Body of pancreas (tissue), 4 donors: Measurements from ENCODE around the gene CFAP54. TPM values are rescaled to one million over a fixed set of nuclear protein-coding genes. Genes with fewer than 3 reads are reported as not detected.

Experiments
- ATAC-seq: fragments of 150-250 bp; one replicate; pipeline ENCODE4 v1.9.1; 2016
- DNase-seq, 4 donors: peaks; one replicate each; pipeline ENCODE4 v3.0.0-alpha.2; 2019
- H3K27ac ChIP-seq, 4 donors: fragments of 200-600 bp; sonication (generic); 1 replicate in 3 of 4; 2 replicates in 1 of 4; pipeline versions ENCODE4 v1.5.1 to v1.6.1; 2016 to 2019; ENCODE audit warnings: mild to moderate bottlenecking in 1 of 4, mixed read lengths in 1 of 4, moderate library complexity in 1 of 4
- H3K27me3 ChIP-seq, 2 donors: fragments of 200-600 bp; sonication (generic); one replicate each; pipeline ENCODE4 v1.6.0; 2016; ENCODE audit warnings: mild to moderate bottlenecking in 1 of 2
- H3K36me3 ChIP-seq, 2 donors: fragments of 200-600 bp; sonication (generic); replicated peaks in 1 of 2; 2 replicates each; pipeline ENCODE4 v1.5.1; 2016; ENCODE audit warnings: low read depth in 2 of 2; ENCODE audit not compliant: insufficient read depth in 1 of 2
- H3K4me1 ChIP-seq: fragments of 200-600 bp; sonication (generic); one replicate; pipeline ENCODE4 v1.6.0; 2016
- H3K4me3 ChIP-seq, 2 donors: fragments of 200-600 bp; sonication (generic); 1 replicate in 1 of 2; 2 replicates in 1 of 2; pipeline ENCODE4 v1.5.1; 2016 to 2019
- H3K9me3 ChIP-seq, 3 donors: fragments of 200-600 bp; sonication (generic); 1 replicate in 2 of 3; 2 replicates in 1 of 3; pipeline ENCODE4 v1.5.1; 2016
- POLR2A ChIP-seq, 3 donors: fragments of 450-650 bp; IDR thresholded peaks; one replicate each; pipeline ENCODE4 v1.6.1; 2016; ENCODE audit warnings: antibody characterized with exemption in 3 of 3, mild to moderate bottlenecking in 2 of 3
- WGBS, 2 donors: methylation state at CpG; one replicate each; pipeline ENCODE4 v1.1.5; 2017; 5-methylcytosine and 5-hydroxymethylcytosine counted together
- intact Hi-C: fragments of 100-400 bp; cut with DNase I; formaldehyde crosslinking; loops from one replicate; pipeline ENCODE4 v1.15.1; 2023
- total RNA-seq, 2 donors: library from RNA; depleted of rRNA; stranded (reverse); fragments of >200 nt; gene quantifications; one replicate each; pipeline ENCODE4 v1.1.0, GENCODE V29; 2016
- TF ChIP-seq, protein P1 (sequence below), 7 experiments: fragments of 450-650 bp in 4 of 7; fragments of 200-600 bp in 3 of 7; sonication (generic) in 3 of 7; IDR thresholded peaks; one replicate each; pipeline ENCODE4 v1.5.1; 2016 to 2019; ENCODE audit warnings: antibody characterized with exemption in 7 of 7

CFAP54 gene
- total RNA-seq, 2 donors from 2014 or later, result 0.52 TPM; not detected in 1

GRCh38 chr12:96906498-96906848 is 417.1 kb downstream of the CFAP54 start:
- no peak for ATAC-seq
- 35 to 43% methylated on average over 9 of the region's 9 CpGs for WGBS, 2 donors
- peak overlapping the region; percentile 76 to 90 (median 84) for H3K27ac ChIP-seq

GRCh38 chr12:96906849-96907670 is 417.7 kb downstream of the CFAP54 start, which contains the start of gene NEDD1:
NEDD1 (plus strand) TSS chr12:96907257; CDS start chr12:96909760, 2,503 bp downstream.
- intact Hi-C loops, result no loop called here
- ATAC-seq (peak; percentile 93), DNase-seq (peak; percentile 82 to 87 (median 84))
- H3K9me3 ChIP-seq, result no peaks in the 10 kb centered on the region
- peaks cover 14% of the 10 kb centered on the region for H3K4me1 ChIP-seq
- no peaks in the 10 kb centered on the region for H3K27me3 ChIP-seq
- peak within 1 kb of the TSS; percentile 56 to 83 for H3K4me3 ChIP-seq
- TF ChIP-seq, protein P1, sequence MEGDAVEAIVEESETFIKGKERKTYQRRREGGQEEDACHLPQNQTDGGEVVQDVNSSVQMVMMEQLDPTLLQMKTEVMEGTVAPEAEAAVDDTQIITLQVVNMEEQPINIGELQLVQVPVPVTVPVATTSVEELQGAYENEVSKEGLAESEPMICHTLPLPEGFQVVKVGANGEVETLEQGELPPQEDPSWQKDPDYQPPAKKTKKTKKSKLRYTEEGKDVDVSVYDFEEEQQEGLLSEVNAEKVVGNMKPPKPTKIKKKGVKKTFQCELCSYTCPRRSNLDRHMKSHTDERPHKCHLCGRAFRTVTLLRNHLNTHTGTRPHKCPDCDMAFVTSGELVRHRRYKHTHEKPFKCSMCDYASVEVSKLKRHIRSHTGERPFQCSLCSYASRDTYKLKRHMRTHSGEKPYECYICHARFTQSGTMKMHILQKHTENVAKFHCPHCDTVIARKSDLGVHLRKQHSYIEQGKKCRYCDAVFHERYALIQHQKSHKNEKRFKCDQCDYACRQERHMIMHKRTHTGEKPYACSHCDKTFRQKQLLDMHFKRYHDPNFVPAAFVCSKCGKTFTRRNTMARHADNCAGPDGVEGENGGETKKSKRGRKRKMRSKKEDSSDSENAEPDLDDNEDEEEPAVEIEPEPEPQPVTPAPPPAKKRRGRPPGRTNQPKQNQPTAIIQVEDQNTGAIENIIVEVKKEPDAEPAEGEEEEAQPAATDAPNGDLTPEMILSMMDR (IDR thresholded peaks at IDR 0.05), result no peak
- TF ChIP-seq POLR2A (IDR thresholded peaks at IDR 0.05), result peak; percentile 72 to 77 (median 73)
- H3K27ac ChIP-seq, result peak within 1 kb of the TSS; percentile 76 to 90 (median 84)
- no peaks in the 10 kb centered on the region for H3K36me3 ChIP-seq
- 0 to 1% methylated on average over 15 to 67 of the region's 68 CpGs for WGBS, 2 donors

More at GRCh38 chr12:96906498-96906848, 417.1 kb downstream of the CFAP54 start:
- Histone ChIP-seq H3K9me3 (no peaks in the 10 kb centered on the region), H3K4me1 (peaks cover 14% of the 10 kb centered on the region), H3K4me3 (peak overlapping the region; percentile 56 to 83), H3K36me3 (no peaks in the 10 kb centered on the region), H3K27me3 (no peaks in the 10 kb centered on the region)
- no peak for DNase-seq
- TF ChIP-seq POLR2A (IDR thresholded peaks at IDR 0.05), result no peak
- TF ChIP-seq, protein P1 (IDR thresholded peaks at IDR 0.05), result no peak
- intact Hi-C loops, result no loop called here

DNA sequence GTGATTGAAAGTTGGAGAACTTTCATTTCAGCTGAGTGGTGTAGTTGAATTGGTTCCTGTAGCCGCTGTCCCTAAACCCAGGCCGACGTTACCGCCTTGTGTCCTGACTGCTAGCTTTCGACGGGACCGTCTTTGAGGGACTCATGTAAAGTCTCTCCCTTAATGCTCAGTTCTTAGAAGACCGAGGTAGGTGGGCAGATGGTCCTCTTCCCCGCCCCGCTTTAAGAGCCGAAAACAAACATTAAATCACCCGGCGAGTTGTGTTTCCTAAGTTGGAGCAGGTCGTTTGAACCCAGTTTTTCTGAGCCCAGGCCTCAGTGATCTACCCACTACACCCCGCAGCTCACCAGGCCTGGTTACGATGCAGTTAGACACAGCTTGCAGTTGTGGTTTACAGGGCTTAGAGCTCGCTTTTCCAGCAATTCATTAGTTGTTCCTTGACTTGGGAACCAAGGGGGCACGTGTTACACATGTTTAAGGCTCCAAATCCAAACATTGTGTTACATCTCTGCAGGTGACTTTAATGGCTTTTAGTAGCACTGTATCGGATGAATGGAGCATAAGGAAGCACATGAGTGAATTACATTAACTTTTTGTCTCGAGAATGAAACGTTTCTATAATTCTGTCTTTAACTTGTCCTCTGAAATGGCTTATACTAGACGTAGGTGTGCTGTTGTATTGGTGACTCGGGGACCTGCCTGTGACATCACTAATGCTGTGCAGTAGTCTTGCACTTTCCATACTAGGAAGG is 418.5 kb downstream of the CFAP54 start:
- peak overlapping the region; percentile 56 to 83 for H3K4me3 ChIP-seq
- peak overlapping the region; percentile 76 to 90 (median 84) for H3K27ac ChIP-seq
- intact Hi-C loops, result no loop called here
- ATAC-seq, result peak; percentile 52
- TF ChIP-seq POLR2A (IDR thresholded peaks at IDR 0.05), result no peak
- TF ChIP-seq, protein P1 (IDR thresholded peaks at IDR 0.05), result no peak
- no peaks in the 10 kb centered on the region for H3K27me3 ChIP-seq
- DNase-seq, result peak in 3 of 4 donors; percentile 14 to 23 (median 18)
- H3K4me1 ChIP-seq, result peaks cover 19% of the 10 kb centered on the region
- no peaks in the 10 kb centered on the region for H3K36me3 ChIP-seq
- WGBS, 2 donors, result 4 to 6% methylated on average over 22 to 23 of the region's 23 CpGs
- no peaks in the 10 kb centered on the region for H3K9me3 ChIP-seq

DNA sequence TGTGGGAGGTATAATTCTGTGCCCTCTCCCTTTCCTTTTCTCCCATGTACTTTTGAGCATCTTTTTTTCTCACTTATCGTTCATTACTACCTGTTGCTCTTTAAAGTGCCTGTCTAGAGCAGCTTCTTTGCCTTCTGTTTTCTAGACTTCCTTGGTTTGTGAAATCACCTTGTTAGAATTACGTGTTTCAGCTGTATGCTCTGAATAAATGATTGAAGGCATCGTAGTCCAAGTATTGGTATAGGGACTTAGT is 419.0 kb downstream of the CFAP54 start:
- Histone ChIP-seq H3K36me3 (no peaks in the 10 kb centered on the region), H3K27me3 (no peaks in the 10 kb centered on the region), H3K4me1 (peaks cover 19% of the 10 kb centered on the region), H3K4me3 (no peak overlapping the region), H3K27ac (peak overlapping the region in 3 of 4 donors; percentile 83 to 90 (median 84)), H3K9me3 (no peaks in the 10 kb centered on the region)
- 34 to 38% methylated on average over 3 of the region's 3 CpGs for WGBS, 2 donors
- ATAC-seq, result no peak
- no peak for TF ChIP-seq POLR2A (IDR thresholded peaks at IDR 0.05)
- TF ChIP-seq, protein P1 (IDR thresholded peaks at IDR 0.05), result no peak
- no peak for DNase-seq
- intact Hi-C loops, result no loop called here
